SK-N-MC (cell line): ENCODE measurements around the gene NME3.

ENCODE experiments used
- EZH2 ChIP-seq: fragments of 200-600 bp; sonication (generic); IDR thresholded peaks from one replicate; pipeline ENCODE4 v1.6.1; 2017; ENCODE audit warnings: antibody characterized with exemption
- POLR2AphosphoS5 ChIP-seq: IDR thresholded peaks from 2 replicates; pipeline ENCODE4 v1.6.1; 2012; ENCODE audit warnings: mild to moderate bottlenecking, low read depth, low read length, borderline replicate concordance

- TF ChIP-seq EZH2 (no peak), POLR2AphosphoS5 (no peak)
Measured at GRCh38 chr16:1775006-1775845, 3.9 kb upstream of the NME3 start.
